OCI-LY3 (cell line): Measurements from ENCODE around the gene ZNF181.

ENCODE experiments used
- EZH2phosphoT487 ChIP-seq: fragments of 200-600 bp; shearing (Covaris generic); IDR thresholded peaks from 2 replicates; pipeline ENCODE4 v1.6.1; 2018; ENCODE audit warnings: antibody characterized with exemption, mixed run types, low read depth
- TF ChIP-seq, protein P1 (sequence below): fragments of 200-600, 300-600 bp; sonication (generic); IDR thresholded peaks from 2 replicates; pipeline ENCODE4 v1.5.1; 2014; ENCODE audit warnings: antibody characterized with exemption, low read length, low read depth

GRCh38 chr19:34722353-34722752 is 11.7 kb upstream of the ZNF181 start:
- TF ChIP-seq, protein P1, sequence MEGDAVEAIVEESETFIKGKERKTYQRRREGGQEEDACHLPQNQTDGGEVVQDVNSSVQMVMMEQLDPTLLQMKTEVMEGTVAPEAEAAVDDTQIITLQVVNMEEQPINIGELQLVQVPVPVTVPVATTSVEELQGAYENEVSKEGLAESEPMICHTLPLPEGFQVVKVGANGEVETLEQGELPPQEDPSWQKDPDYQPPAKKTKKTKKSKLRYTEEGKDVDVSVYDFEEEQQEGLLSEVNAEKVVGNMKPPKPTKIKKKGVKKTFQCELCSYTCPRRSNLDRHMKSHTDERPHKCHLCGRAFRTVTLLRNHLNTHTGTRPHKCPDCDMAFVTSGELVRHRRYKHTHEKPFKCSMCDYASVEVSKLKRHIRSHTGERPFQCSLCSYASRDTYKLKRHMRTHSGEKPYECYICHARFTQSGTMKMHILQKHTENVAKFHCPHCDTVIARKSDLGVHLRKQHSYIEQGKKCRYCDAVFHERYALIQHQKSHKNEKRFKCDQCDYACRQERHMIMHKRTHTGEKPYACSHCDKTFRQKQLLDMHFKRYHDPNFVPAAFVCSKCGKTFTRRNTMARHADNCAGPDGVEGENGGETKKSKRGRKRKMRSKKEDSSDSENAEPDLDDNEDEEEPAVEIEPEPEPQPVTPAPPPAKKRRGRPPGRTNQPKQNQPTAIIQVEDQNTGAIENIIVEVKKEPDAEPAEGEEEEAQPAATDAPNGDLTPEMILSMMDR = no peak
- no peak for TF ChIP-seq EZH2phosphoT487
